ENCODE results near the gene RHAG.
"Not testable (repeated sequence)": the region's sequence is repeated elsewhere in the genome, so short reads cannot be mapped to it uniquely, and the experiment has no call there.

The RHAG gene

DNA sequence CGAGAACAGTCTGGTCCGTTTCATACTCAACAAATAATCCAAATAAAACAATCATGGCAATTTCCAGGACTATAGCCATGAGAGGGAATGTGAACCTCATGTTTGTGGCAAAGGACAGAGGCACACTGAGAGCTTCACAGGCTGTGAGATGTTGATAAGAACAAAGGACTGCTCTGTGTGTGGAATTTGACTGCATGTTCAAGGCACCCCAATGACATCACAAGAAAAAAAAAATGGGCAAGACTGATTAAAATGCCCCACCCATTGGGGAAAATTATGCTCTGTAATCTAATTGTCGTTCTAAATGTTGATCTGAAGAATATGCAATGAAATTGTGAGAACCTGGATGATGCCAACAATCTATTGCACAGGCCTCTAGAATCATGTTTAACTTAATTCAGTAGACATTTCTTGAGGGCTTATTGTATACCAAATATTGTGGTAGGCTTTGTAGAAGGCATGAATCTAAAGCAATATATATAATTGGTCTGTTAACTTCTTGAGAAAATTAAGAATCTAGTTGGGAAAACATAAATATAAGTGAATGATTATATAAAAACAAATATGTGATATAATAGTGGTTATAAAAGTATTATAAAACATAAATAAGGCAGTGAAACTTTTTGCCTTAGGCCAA lies at the start of gene RHAG:
TSS of gene RHAG (minus strand) at position 127 of the 637 bp plus-strand sequence. CDS start at position 100, 27 bp downstream.
- H3K9ac ChIP-seq (ENCODE audit: low read depth, low read length): no peak within 1 kb of the TSS
- H3K4me1 ChIP-seq (ENCODE audit: insufficient read depth, low read length): no peaks in the 10 kb centered on the region
- no peaks in the 10 kb centered on the region for H3K9me3 ChIP-seq (ENCODE audit: insufficient read depth, low read depth, low read length)
- no peak within 1 kb of the TSS for H3K4me3 ChIP-seq (ENCODE audit: low read length)
- no peaks in the 10 kb centered on the region for H3K36me3 ChIP-seq (ENCODE audit: insufficient read depth, low read depth, low read length)
- H3K27ac ChIP-seq (ENCODE audit: low read length): no peak within 1 kb of the TSS
- no peaks in the 10 kb centered on the region for H3K27me3 ChIP-seq (ENCODE audit: insufficient read depth, low read length)

GRCh38 chr6:49676671-49677281 lies 40.1 kb upstream of the RHAG start:
- Histone ChIP-seq H3K9ac (ENCODE audit: low read depth, low read length) (no peak overlapping the region), H3K27me3 (ENCODE audit: insufficient read depth, low read length) (no peaks in the 10 kb centered on the region), H3K27ac (ENCODE audit: low read length) (no peak overlapping the region), H3K4me3 (ENCODE audit: low read length) (no peak overlapping the region), H3K4me1 (ENCODE audit: insufficient read depth, low read length) (no peaks in the 10 kb centered on the region), H3K9me3 (ENCODE audit: insufficient read depth, low read depth, low read length) (no peaks in the 10 kb centered on the region), H3K36me3 (ENCODE audit: insufficient read depth, low read depth, low read length) (no peaks in the 10 kb centered on the region)

DNA sequence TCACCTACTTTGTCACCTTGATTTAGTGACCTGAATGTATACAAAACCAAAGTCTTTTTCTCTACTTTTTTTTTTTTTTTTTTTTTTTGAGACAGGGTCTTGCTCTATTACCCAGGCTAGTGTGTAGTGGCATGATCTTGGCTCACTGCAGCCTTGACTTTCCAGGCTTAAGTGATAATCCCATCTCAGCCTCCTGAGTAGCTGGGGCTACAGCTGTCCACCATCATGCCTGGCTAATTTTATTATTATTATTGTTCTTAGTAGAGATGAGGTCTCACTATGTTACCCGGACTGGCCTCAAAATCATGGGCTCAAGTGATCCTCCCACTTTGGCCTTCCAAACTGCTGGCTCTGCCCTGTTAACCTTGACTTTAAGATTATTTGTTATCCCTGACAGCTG lies 39.2 kb upstream of the RHAG start:
- no peaks in the 10 kb centered on the region for H3K36me3 ChIP-seq (ENCODE audit: insufficient read depth, low read depth, low read length)
- no peak overlapping the region for H3K4me3 ChIP-seq (ENCODE audit: low read length)
- H3K9ac ChIP-seq (ENCODE audit: low read depth, low read length): no peak overlapping the region
- H3K9me3 ChIP-seq (ENCODE audit: insufficient read depth, low read depth, low read length): no peaks in the 10 kb centered on the region
- no peaks in the 10 kb centered on the region for H3K27me3 ChIP-seq (ENCODE audit: insufficient read depth, low read length)
- H3K4me1 ChIP-seq (ENCODE audit: insufficient read depth, low read length): no peaks in the 10 kb centered on the region
- no peak overlapping the region for H3K27ac ChIP-seq (ENCODE audit: low read length)

- Histone ChIP-seq H3K4me1 (ENCODE audit: insufficient read depth, low read length) (peaks cover 18% of the 10 kb centered on the region), H3K4me3 (ENCODE audit: low read length) (no peak overlapping the region), H3K36me3 (ENCODE audit: insufficient read depth, low read depth, low read length) (no peaks in the 10 kb centered on the region), H3K9ac (ENCODE audit: low read depth, low read length) (no peak overlapping the region), H3K27ac (ENCODE audit: low read length) (no peak overlapping the region), H3K9me3 (ENCODE audit: insufficient read depth, low read depth, low read length) (no peaks in the 10 kb centered on the region), H3K27me3 (ENCODE audit: insufficient read depth, low read length) (no peaks in the 10 kb centered on the region)
Observed at GRCh38 chr6:49668083-49668511, 31.5 kb upstream of the RHAG start.

DNA sequence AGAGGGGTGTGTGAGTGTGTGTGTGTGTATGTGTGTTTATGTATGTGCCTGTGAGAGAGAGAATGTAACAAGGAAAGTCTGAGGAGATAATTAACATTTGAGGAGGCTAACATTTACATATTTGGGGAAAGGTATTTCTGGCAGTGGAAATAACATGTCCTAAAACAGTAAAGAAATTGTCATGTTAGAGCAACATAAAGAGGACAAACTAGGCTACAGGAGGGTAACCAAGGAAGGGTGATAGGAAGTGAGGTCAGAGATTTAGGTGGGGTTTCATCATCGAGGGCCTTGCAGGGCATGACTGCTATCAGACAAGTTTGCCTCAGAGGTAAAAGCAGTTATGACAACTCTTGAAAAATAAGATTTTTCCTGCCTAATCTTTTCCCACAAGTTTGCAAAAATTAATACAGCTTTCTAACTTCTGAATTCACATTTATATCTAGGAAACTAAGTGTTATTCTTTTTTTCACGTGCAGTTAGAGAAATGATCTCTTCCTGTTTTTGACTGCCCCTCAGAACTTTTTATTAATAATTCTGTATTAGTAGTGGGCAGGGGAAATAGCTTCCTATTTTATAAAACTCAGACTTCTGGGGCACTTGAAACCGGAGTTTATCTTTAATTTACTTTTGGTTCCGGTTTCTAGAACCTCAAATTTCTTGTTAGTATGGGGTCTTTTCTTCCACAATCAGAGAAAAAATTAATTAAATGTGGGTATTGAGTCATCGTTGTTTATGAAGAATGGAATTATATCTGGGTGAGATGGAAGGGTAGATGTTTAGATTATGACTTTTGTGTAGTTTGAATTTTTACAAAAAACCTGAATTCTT lies 30.5 kb upstream of the RHAG start:
- H3K36me3 ChIP-seq (ENCODE audit: insufficient read depth, low read depth, low read length): no peaks in the 10 kb centered on the region
- peaks cover 18% of the 10 kb centered on the region for H3K4me1 ChIP-seq (ENCODE audit: insufficient read depth, low read length)
- H3K27me3 ChIP-seq (ENCODE audit: insufficient read depth, low read length): no peaks in the 10 kb centered on the region
- no peak overlapping the region for H3K27ac ChIP-seq (ENCODE audit: low read length)
- no peaks in the 10 kb centered on the region for H3K9me3 ChIP-seq (ENCODE audit: insufficient read depth, low read depth, low read length)
- no peak overlapping the region for H3K4me3 ChIP-seq (ENCODE audit: low read length)
- H3K9ac ChIP-seq (ENCODE audit: low read depth, low read length): no peak overlapping the region

GRCh38 chr6:49666480-49666879 lies 29.8 kb upstream of the RHAG start:
- Histone ChIP-seq H3K9me3 (ENCODE audit: insufficient read depth, low read depth, low read length) (no peaks in the 10 kb centered on the region), H3K27ac (ENCODE audit: low read length) (no peak overlapping the region), H3K4me1 (ENCODE audit: insufficient read depth, low read length) (peaks cover 18% of the 10 kb centered on the region), H3K27me3 (ENCODE audit: insufficient read depth, low read length) (no peaks in the 10 kb centered on the region), H3K9ac (ENCODE audit: low read depth, low read length) (no peak overlapping the region), H3K36me3 (ENCODE audit: insufficient read depth, low read depth, low read length) (no peaks in the 10 kb centered on the region), H3K4me3 (ENCODE audit: low read length) (no peak overlapping the region)

- no peak overlapping the region for H3K9ac ChIP-seq (ENCODE audit: low read depth, low read length)
- H3K4me1 ChIP-seq (ENCODE audit: insufficient read depth, low read length): peaks cover 18% of the 10 kb centered on the region
- H3K9me3 ChIP-seq (ENCODE audit: insufficient read depth, low read depth, low read length): no peaks in the 10 kb centered on the region
- H3K36me3 ChIP-seq (ENCODE audit: insufficient read depth, low read depth, low read length): no peaks in the 10 kb centered on the region
- H3K4me3 ChIP-seq (ENCODE audit: low read length): no peak overlapping the region
- H3K27ac ChIP-seq (ENCODE audit: low read length): no peak overlapping the region
- H3K27me3 ChIP-seq (ENCODE audit: insufficient read depth, low read length): no peaks in the 10 kb centered on the region
Observed at GRCh38 chr6:49664817-49665216, 28.2 kb upstream of the RHAG start.

- peaks cover 13% of the 10 kb centered on the region for H3K4me1 ChIP-seq (ENCODE audit: insufficient read depth, low read length)
- not testable (repeated sequence) for H3K4me3 ChIP-seq (ENCODE audit: low read length); H3K9me3 ChIP-seq (ENCODE audit: insufficient read depth, low read depth, low read length); H3K9ac ChIP-seq (ENCODE audit: low read depth, low read length); H3K27ac ChIP-seq (ENCODE audit: low read length); H3K36me3 ChIP-seq (ENCODE audit: insufficient read depth, low read depth, low read length); H3K27me3 ChIP-seq (ENCODE audit: insufficient read depth, low read length)
Observed at GRCh38 chr6:49664054-49664453, 27.4 kb upstream of the RHAG start.

DNA sequence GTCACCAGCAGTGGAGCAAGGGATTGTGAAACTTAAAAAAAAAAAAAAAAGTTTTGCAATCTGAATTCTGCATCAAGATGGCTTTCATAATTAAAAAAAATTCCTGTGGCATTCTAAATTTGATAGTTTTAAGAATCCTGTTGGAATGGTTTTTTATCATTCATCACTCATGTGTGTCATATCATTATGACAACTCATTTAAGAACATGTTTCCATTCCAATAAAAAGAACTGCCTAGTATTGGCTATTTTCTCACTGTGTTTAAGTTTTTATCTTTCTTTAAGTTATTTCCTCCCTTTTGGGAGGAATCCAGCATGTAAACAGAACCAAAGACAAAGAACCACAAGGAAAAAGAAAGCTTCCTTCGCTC lies 26.2 kb upstream of the RHAG start:
- Histone ChIP-seq H3K4me1 (ENCODE audit: insufficient read depth, low read length) (peaks cover 1% of the 10 kb centered on the region), H3K27ac (ENCODE audit: low read length) (no peak overlapping the region), H3K9me3 (ENCODE audit: insufficient read depth, low read depth, low read length) (no peaks in the 10 kb centered on the region), H3K27me3 (ENCODE audit: insufficient read depth, low read length) (no peaks in the 10 kb centered on the region), H3K9ac (ENCODE audit: low read depth, low read length) (no peak overlapping the region), H3K4me3 (ENCODE audit: low read length) (no peak overlapping the region), H3K36me3 (ENCODE audit: insufficient read depth, low read depth, low read length) (no peaks in the 10 kb centered on the region)

- no peak overlapping the region for H3K4me3 ChIP-seq (ENCODE audit: low read length)
- H3K27ac ChIP-seq (ENCODE audit: low read length): no peak overlapping the region
- H3K9ac ChIP-seq (ENCODE audit: low read depth, low read length): no peak overlapping the region
- H3K27me3 ChIP-seq (ENCODE audit: insufficient read depth, low read length): no peaks in the 10 kb centered on the region
- H3K36me3 ChIP-seq (ENCODE audit: insufficient read depth, low read depth, low read length): no peaks in the 10 kb centered on the region
- H3K9me3 ChIP-seq (ENCODE audit: insufficient read depth, low read depth, low read length): no peaks in the 10 kb centered on the region
- no peaks in the 10 kb centered on the region; the same call in 1 of the 2 replicates for H3K4me1 ChIP-seq (ENCODE audit: insufficient read depth, low read length)
Observed at GRCh38 chr6:49662231-49662891, 25.7 kb upstream of the RHAG start.

- no peaks in the 10 kb centered on the region for H3K9me3 ChIP-seq (ENCODE audit: insufficient read depth, low read depth, low read length)
Observed at GRCh38 chr6:49653942-49654341, 17.3 kb upstream of the RHAG start.

More at GRCh38 chr6:49653942-49654341, 17.3 kb upstream of the RHAG start:
- Histone ChIP-seq H3K9ac (ENCODE audit: low read depth, low read length) (no peak overlapping the region), H3K36me3 (ENCODE audit: insufficient read depth, low read depth, low read length) (no peaks in the 10 kb centered on the region), H3K27me3 (ENCODE audit: insufficient read depth, low read length) (no peaks in the 10 kb centered on the region), H3K4me3 (ENCODE audit: low read length) (no peak overlapping the region), H3K4me1 (ENCODE audit: insufficient read depth, low read length) (no peaks in the 10 kb centered on the region), H3K27ac (ENCODE audit: low read length) (no peak overlapping the region)
